ENCODE measurements around the gene ARHGAP31.

ARHGAP31 gene

GRCh38 chr3:119396870-119397269 is 102.7 kb downstream of the ARHGAP31 start:
- no peak for DNase-seq (ENCODE audit: low spot score)
- TF ChIP-seq CTCF (IDR thresholded peaks at IDR 0.05; ENCODE audit: extremely low read depth, missing control alignments) = no peak

- no peak for DNase-seq (ENCODE audit: low spot score)
These were observed 106.3 kb downstream of the ARHGAP31 start for GRCh38 chr3:119400466-119400865.

GRCh38 chr3:119401069-119401468 is 106.9 kb downstream of the ARHGAP31 start:
- no peak for TF ChIP-seq CTCF (IDR thresholded peaks at IDR 0.05; ENCODE audit: extremely low read depth, missing control alignments)
- DNase-seq (ENCODE audit: low spot score) = peak; percentile 24

More at GRCh38 chr3:119400466-119400865, 106.3 kb downstream of the ARHGAP31 start:
- TF ChIP-seq CTCF (IDR thresholded peaks at IDR 0.05; ENCODE audit: extremely low read depth, missing control alignments) = no peak

- TF ChIP-seq CTCF (IDR thresholded peaks at IDR 0.05; ENCODE audit: extremely low read depth, missing control alignments) = no peak
- DNase-seq (ENCODE audit: low spot score) = peak; percentile 17
These were observed 107.6 kb downstream of the ARHGAP31 start for GRCh38 chr3:119401503-119402440.

- TF ChIP-seq CTCF (IDR thresholded peaks at IDR 0.05; ENCODE audit: extremely low read depth, missing control alignments) = no peak
- DNase-seq (ENCODE audit: low spot score) = no peak
These were observed 108.6 kb downstream of the ARHGAP31 start for GRCh38 chr3:119402791-119403190.

GRCh38 chr3:119403201-119403600 is 109.0 kb downstream of the ARHGAP31 start:
- no peak for TF ChIP-seq CTCF (IDR thresholded peaks at IDR 0.05; ENCODE audit: extremely low read depth, missing control alignments)
- no peak for DNase-seq (ENCODE audit: low spot score)

- TF ChIP-seq CTCF (IDR thresholded peaks at IDR 0.05; ENCODE audit: extremely low read depth, missing control alignments) = no peak
- DNase-seq (ENCODE audit: low spot score) = no peak
These were observed 111.1 kb downstream of the ARHGAP31 start for GRCh38 chr3:119405315-119405714.

All from GM20000 (cell line).